GM18499 (cell line): ENCODE results near the gene MAPK10.
"Not testable (repeated sequence)": the region's sequence is repeated elsewhere in the genome, so short reads cannot be mapped to it uniquely, and the experiment has no call there.

Experiments
- ATAC-seq: cut with Tn5 transposase; IDR thresholded peaks from one replicate; pipeline ENCODE4 v1.9.1; 2021; ENCODE audit warnings: moderate number of reproducible peaks; ENCODE audit not compliant: insufficient read depth, unreplicated experiment

MAPK10 gene

GRCh38 chr4:86007042-86007441 lies 352.8 kb downstream of the MAPK10 start:
- ATAC-seq: no peak

- ATAC-seq: no peak
Observed at GRCh38 chr4:86006057-86006456, 353.8 kb downstream of the MAPK10 start.

GRCh38 chr4:86004030-86004429 lies 355.8 kb downstream of the MAPK10 start:
- ATAC-seq: no peak

DNA sequence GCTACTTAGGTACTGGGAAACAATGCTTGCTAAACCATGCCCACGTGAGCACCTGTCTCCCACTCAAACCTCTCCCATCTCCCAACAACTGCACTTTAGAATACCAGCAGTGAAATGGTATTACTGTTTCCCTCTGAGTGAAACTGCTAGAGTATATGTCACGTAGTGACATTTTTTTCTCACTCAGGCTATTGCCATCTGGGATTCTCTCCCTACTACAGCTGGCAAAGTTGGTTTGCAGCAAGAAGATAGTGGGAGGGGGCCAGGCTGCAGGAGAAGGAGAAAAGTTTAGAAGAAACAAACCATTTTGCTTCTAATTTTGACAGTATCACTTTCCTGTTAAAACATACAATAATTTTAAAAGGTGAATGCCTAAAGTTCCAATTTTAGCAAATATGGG lies 358.3 kb downstream of the MAPK10 start:
- no peak for ATAC-seq

DNA sequence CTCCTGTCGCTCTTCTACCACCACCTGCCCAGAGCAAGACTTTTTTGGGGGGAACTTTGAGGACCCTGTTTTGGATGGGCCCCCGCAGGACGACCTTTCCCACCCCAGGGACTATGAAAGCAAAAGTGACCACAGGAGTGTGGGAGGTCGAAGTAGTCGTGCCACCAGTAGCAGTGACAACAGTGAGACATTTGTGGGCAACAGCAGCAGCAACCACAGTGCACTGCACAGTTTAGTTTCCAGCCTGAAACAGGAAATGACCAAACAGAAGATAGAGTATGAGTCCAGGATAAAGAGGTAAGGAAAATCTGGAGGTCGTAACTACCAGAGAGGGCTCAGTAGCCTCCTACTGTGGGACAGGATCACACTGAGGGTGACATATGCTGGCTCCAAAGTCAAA lies 364.5 kb downstream of the MAPK10 start:
- ATAC-seq: no peak

DNA sequence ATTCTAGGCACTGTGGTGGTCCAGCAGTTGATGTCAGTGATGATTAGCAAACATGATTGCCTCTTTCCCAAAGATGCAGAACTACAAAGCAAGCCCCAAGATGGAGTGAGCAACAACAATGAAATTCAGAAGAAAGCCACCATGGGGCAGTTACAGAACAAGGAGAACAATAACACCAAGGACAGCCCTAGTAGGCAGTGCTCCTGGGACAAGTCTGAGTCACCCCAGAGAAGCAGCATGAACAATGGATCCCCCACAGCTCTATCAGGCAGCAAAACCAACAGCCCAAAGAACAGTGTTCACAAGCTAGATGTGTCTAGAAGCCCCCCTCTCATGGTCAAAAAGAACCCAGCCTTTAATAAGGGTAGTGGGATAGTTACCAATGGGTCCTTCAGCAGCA lies 365.3 kb downstream of the MAPK10 start:
- ATAC-seq: no peak

DNA sequence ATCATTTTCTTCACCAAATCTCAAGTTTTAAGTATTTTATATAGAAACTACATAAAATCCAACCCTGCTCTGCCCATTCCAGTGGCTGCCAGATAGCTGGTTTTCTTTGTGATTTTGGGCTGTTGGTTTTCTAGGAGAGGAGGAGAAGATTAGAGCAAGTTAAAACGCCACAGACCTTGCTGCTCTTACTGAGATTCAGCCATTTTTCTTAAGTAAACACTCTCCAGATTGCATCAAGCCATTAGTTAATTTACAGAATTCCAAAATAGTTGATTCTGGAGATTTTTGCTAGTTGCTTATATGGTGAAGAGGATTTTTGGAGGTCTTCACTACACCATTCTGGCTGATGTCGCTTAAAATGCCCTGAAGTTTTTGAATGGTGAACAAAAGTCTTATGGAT lies 366.2 kb downstream of the MAPK10 start:
- no peak for ATAC-seq

DNA sequence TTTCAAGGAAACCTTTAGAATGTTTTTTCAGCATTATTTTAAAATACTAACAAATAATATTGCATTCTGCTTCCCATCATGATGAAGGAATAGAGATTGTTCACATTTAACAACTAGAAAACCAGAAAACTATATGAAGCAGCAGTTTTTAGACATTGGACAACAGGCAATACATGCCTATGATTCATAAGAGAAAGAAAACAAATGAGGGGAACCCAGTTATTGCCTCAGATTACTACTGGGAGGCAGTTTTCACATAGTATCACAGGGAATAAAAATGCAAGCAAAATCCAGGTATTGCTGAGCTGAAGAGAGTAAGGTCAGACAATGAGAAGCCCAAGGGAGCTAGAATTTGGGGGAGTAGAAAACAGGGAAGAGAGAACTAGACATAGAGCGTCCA lies 373.6 kb downstream of the MAPK10 start:
- ATAC-seq: no peak

GRCh38 chr4:85979276-85979675 lies 380.6 kb downstream of the MAPK10 start:
- peak; percentile 75 for ATAC-seq

- ATAC-seq: no peak
Observed at GRCh38 chr4:85970535-85970934, 389.3 kb downstream of the MAPK10 start.

GRCh38 chr4:85968945-85969819 lies 390.7 kb downstream of the MAPK10 start:
- ATAC-seq: peak; percentile 75

- ATAC-seq: no peak
Observed at GRCh38 chr4:85967872-85968271, 392.0 kb downstream of the MAPK10 start.

GRCh38 chr4:85966373-85966772 lies 393.5 kb downstream of the MAPK10 start:
- ATAC-seq: no peak

DNA sequence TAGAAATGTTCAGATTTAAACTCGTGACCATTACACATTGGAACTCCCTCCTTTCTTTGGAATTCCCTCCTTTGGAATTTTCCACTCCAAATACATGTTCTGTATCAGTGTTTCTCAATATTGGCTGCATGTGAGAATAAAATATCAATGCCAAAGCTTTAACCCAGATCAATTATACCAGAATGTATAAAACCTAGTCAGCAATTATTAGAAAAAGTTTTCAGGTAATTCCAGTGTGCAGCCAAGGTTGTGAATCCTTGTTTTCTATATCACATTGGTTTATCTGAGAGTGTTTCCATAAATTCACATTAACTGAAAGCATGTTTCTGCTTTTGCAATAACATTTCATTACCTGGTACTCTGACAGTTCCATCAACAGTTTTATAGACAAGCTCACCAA lies 394.3 kb downstream of the MAPK10 start:
- no peak for ATAC-seq

GRCh38 chr4:85965017-85965416 lies 394.8 kb downstream of the MAPK10 start:
- ATAC-seq: not testable (repeated sequence)

DNA sequence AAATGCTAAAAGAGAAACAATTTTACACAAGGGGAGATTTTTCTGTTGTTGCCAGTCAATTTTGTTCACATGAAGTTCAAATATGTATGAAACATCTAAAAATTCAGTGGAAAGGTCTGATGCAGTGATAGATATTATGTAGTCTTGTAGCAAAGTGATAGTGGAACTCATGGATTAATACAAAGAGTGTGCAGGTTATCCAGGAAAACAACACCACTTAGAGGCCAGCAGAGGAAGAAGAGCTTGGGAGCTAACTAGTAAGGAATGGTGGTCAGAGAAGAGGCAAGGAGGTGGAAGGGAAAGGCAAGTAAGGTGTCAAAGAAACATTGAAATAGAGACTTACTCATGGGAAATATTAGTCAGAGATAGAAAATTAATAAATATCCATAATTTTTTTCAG lies 395.6 kb downstream of the MAPK10 start:
- ATAC-seq: no peak

GRCh38 chr4:85963231-85963630 lies 396.6 kb downstream of the MAPK10 start:
- no peak for ATAC-seq

GRCh38 chr4:85961887-85962286 lies 398.0 kb downstream of the MAPK10 start:
- ATAC-seq: no peak

DNA sequence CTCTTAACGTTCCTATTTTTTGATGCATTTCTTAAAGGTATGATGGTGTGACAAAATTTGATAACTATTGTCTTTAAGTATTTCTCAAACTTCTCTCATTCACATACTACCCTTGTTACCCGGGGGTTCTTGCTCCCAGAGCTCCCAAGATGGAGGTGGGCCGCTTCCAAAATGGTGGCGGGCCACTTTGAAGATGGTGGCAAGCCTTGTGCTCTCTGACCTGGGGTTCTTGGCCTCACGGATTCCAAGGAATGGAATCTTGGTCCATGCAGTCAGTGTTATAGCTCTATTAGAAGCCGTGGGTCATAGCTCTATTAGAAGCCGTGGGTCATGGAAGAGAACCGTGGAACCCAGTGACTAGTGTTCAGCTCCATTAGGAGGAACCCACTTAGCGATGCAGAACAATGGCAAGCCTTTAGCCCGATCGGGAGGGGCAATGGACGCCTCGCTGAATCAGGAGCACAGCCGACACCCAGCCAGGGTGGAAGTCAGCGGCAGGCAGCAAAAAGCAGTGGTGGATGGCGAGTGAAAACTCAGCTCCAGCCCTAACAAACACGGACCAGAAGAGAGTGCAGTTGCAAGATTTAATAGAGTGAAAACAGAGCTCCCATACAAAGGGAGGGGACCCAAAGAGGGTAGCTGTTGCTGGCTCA lies 403.4 kb downstream of the MAPK10 start:
- ATAC-seq: no peak

GRCh38 chr4:85955620-85956292 lies 404.1 kb downstream of the MAPK10 start:
- ATAC-seq: no peak

DNA sequence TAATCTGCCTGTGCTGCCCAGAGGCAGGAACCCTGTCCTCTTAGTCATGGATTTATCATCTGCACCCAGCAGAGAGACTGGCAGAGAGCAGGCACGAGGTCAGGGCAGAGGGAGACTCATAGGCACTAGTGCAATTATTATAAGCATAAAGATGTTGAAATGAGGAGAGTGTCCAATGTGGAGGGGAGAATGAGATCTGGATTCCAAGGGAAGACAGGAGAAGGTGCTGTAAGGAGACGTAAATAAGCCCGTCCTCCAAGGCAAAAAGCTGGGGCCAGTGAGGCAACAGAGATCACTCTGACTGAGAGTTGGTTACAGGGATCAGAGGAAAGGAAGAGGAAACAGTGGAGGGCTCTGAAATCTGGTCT lies 406.2 kb downstream of the MAPK10 start:
- ATAC-seq: no peak
